Uterus (tissue), 4 donors: ENCODE results near the gene CTIF. TPM values are rescaled to one million over a fixed set of nuclear protein-coding genes. Genes with fewer than 3 reads are reported as not detected.

Experiments
- DNase-seq, 2 donors: peaks; one replicate each; pipeline ENCODE4 v3.0.0-alpha.2; 2019 to 2020
- H3K27ac ChIP-seq, 2 donors: fragments of 200-600 bp; sonication (generic); 1 replicate in 1 of 2; 2 replicates in 1 of 2; pipeline ENCODE4 v1.5.1; 2016 to 2018
- H3K27me3 ChIP-seq, 2 donors: fragments of 200-600 bp; sonication (generic); one replicate each; pipeline ENCODE4 v1.5.1; 2018 to 2019; ENCODE audit warnings: control low read depth in 1 of 2
- H3K36me3 ChIP-seq, 2 donors: fragments of 200-600 bp; sonication (generic); one replicate each; pipeline ENCODE4 v1.5.1; 2019; ENCODE audit warnings: control low read depth in 1 of 2
- H3K4me1 ChIP-seq, 2 donors: fragments of 200-600 bp; sonication (generic); one replicate each; pipeline ENCODE4 v1.5.1; 2018 to 2019; ENCODE audit warnings: control low read depth in 1 of 2
- H3K4me3 ChIP-seq, 2 donors: fragments of 200-600 bp; sonication (generic); 1 replicate in 1 of 2; 2 replicates in 1 of 2; pipeline ENCODE4 v1.5.1; 2018 to 2019; ENCODE audit warnings: mild to moderate bottlenecking in 1 of 2
- H3K9me3 ChIP-seq, 2 donors: fragments of 200-600 bp; sonication (generic); one replicate each; pipeline ENCODE4 v1.5.1; 2019; ENCODE audit warnings: control low read depth in 1 of 2
- CTCF ChIP-seq, 4 experiments: fragments of 200-600 bp in 2 of 4; fragments of 450-650 bp in 2 of 4; sonication (generic) in 2 of 4; IDR thresholded peaks; one replicate each; pipeline ENCODE4 v1.5.1; 2016 to 2019; ENCODE audit warnings: antibody characterized with exemption in 4 of 4, mild to moderate bottlenecking in 2 of 4, moderate library complexity in 1 of 4
- POLR2A ChIP-seq, 2 donors: fragments of 450-650 bp; IDR thresholded peaks; one replicate each; pipeline ENCODE4 v1.6.1; 2016; ENCODE audit warnings: antibody characterized with exemption in 2 of 2, mild to moderate bottlenecking in 1 of 2, moderate library complexity in 1 of 2
- intact Hi-C: fragments of 100-400 bp; cut with DNase I; formaldehyde crosslinking; loops from one replicate; pipeline ENCODE4 v1.15.1; 2023; ENCODE audit warnings: low total_unique reads
- total RNA-seq, 4 donors: library from RNA; depleted of rRNA in 3 of 4; stranded (reverse); fragments of >200 nt in 3 of 4; gene quantifications; one replicate each; pipeline versions ENCODE4 v1.1.0 to v1.2.4, GENCODE V29; 2014 to 2023
- donor health status: DM: yes; HTN: yes; CAD: no.

CTIF gene
- total RNA-seq, 4 donors from 2014 or later = 11.3 to 94.3 (median 48.0) TPM

GRCh38 chr18:48571639-48572384 is 33.0 kb downstream of the CTIF start:
- H3K27me3 ChIP-seq = no peaks in the 10 kb centered on the region
- no peak for DNase-seq
- TF ChIP-seq POLR2A (IDR thresholded peaks at IDR 0.05) = no peak
- TF ChIP-seq CTCF (IDR thresholded peaks at IDR 0.05) = no peak
- H3K9me3 ChIP-seq = no peaks in the 10 kb centered on the region
- no peaks in the 10 kb centered on the region for H3K36me3 ChIP-seq
- no peaks in the 10 kb centered on the region for H3K4me1 ChIP-seq
- H3K27ac ChIP-seq = no peak overlapping the region
- intact Hi-C loops = no loop called here
- no peak overlapping the region for H3K4me3 ChIP-seq

GRCh38 chr18:48572402-48573126 is 33.7 kb downstream of the CTIF start:
- no peak for TF ChIP-seq POLR2A (IDR thresholded peaks at IDR 0.05)
- TF ChIP-seq CTCF (IDR thresholded peaks at IDR 0.05) = no peak
- H3K27me3 ChIP-seq = no peaks in the 10 kb centered on the region
- H3K4me1 ChIP-seq = no peaks in the 10 kb centered on the region
- H3K4me3 ChIP-seq = no peak overlapping the region
- intact Hi-C loops = no loop called here
- DNase-seq = no peak
- H3K9me3 ChIP-seq = no peaks in the 10 kb centered on the region
- H3K36me3 ChIP-seq = no peaks in the 10 kb centered on the region
- no peak overlapping the region for H3K27ac ChIP-seq

GRCh38 chr18:48573632-48574283 is 34.9 kb downstream of the CTIF start:
- DNase-seq = no peak
- Histone ChIP-seq H3K27me3 (no peaks in the 10 kb centered on the region), H3K27ac (no peak overlapping the region), H3K36me3 (no peaks in the 10 kb centered on the region), H3K4me3 (no peak overlapping the region), H3K9me3 (no peaks in the 10 kb centered on the region), H3K4me1 (no peaks in the 10 kb centered on the region)
- TF ChIP-seq CTCF (IDR thresholded peaks at IDR 0.05) (no peak), POLR2A (IDR thresholded peaks at IDR 0.05) (no peak)
- intact Hi-C loops = no loop called here

GRCh38 chr18:48574667-48575300 is 36.0 kb downstream of the CTIF start:
- DNase-seq = no peak
- no peaks in the 10 kb centered on the region for H3K9me3 ChIP-seq
- no peak overlapping the region for H3K27ac ChIP-seq
- H3K4me3 ChIP-seq = no peak overlapping the region
- no peaks in the 10 kb centered on the region for H3K36me3 ChIP-seq
- intact Hi-C loops = no loop called here
- no peak for TF ChIP-seq POLR2A (IDR thresholded peaks at IDR 0.05)
- H3K4me1 ChIP-seq = no peaks in the 10 kb centered on the region
- H3K27me3 ChIP-seq = no peaks in the 10 kb centered on the region

GRCh38 chr18:48575301-48575657 is 36.4 kb downstream of the CTIF start:
- TF ChIP-seq CTCF (IDR thresholded peaks at IDR 0.05) (no peak), POLR2A (IDR thresholded peaks at IDR 0.05) (no peak)
- no peaks in the 10 kb centered on the region for H3K27me3 ChIP-seq
- intact Hi-C loops = no loop called here
- no peaks in the 10 kb centered on the region for H3K9me3 ChIP-seq
- DNase-seq = no peak
- no peaks in the 10 kb centered on the region for H3K4me1 ChIP-seq
- H3K36me3 ChIP-seq = no peaks in the 10 kb centered on the region
- H3K27ac ChIP-seq = no peak overlapping the region
- no peak overlapping the region for H3K4me3 ChIP-seq
